GM12878 (cell line): ENCODE data around the gene OR1F1. TPM values are rescaled to one million over a fixed set of nuclear protein-coding genes. Genes with fewer than 3 reads are reported as not detected.

ENCODE experiments used
- ATAC-seq: fragments of 200-7000 bp; cut with Tn5 transposase; 3 replicates; pipeline ENCODE4 v1.9.1; 2020; ENCODE audit warnings: mild to moderate bottlenecking, moderate library complexity
- BruUV-seq: library from RNA; stranded (reverse); fragments of 400-500 nt; replicated peaks from 2 replicates; lab custom pipeline; 2021; lab: Mats Ljungman, UMichigan
- CTCF ChIA-PET: fragments of 300-600 bp; sonication (Branson Sonifier 250); formaldehyde crosslinking; extraction: SDS; loops from one replicate; lab custom pipeline; 2021; ENCODE audit warnings: inconsistent platforms; lab: Yijun Ruan, JAX
- POLR2A ChIA-PET: fragments of 350-600 bp; formaldehyde crosslinking; extraction: SDS; loops from one replicate; lab custom pipeline; 2021; ENCODE audit warnings: inconsistent platforms; lab: Charles Lee
- RAD21 ChIA-PET: fragments of 300-600 bp; sonication (Branson Sonifier 250); formaldehyde crosslinking; loops from one replicate; lab custom pipeline; 2023; ENCODE audit warnings: antibody characterized with exemption; ENCODE audit not compliant: unreplicated experiment; lab: Charles Lee
- SMC1A ChIA-PET: fragments of 300-600 bp; sonication (Branson Sonifier 250); formaldehyde crosslinking; loops from one replicate; lab custom pipeline; 2023; ENCODE audit not compliant: unreplicated experiment, uncharacterized antibody; lab: Charles Lee
- DNase-seq: peaks from one replicate; pipeline ENCODE4 v3.0.0-alpha.2; 2011; ENCODE audit warnings: low read depth, low spot score
- FAIRE-seq: peaks from 3 replicates; lab custom pipeline; 2011; peaks lifted over from hg19 to GRCh38; lab: Jason Lieb, UNC
- H2AFZ ChIP-seq: 2 replicates; pipeline ENCODE4 v1.6.0; 2011; ENCODE audit warnings: low read depth, low read length, control low read depth; ENCODE audit not compliant: control insufficient read depth
- H3K27ac ChIP-seq: 2 replicates; pipeline ENCODE4 v1.5.1; 2011; ENCODE audit warnings: control low read depth; ENCODE audit not compliant: control insufficient read depth, insufficient read depth
- H3K27me3 ChIP-seq, 2 experiments: replicated peaks in 1 of 2; 2 replicates each; pipeline versions ENCODE4 v1.6.0 to v1.6.1; 2011; ENCODE audit warnings: low read length in 1 of 2; ENCODE audit not compliant: control insufficient read depth in 2 of 2, insufficient read depth in 2 of 2
- H3K36me3 ChIP-seq, 2 experiments: 2 replicates each; pipeline ENCODE4 v1.5.1; 2011; ENCODE audit warnings: low read length in 1 of 2; ENCODE audit not compliant: control insufficient read depth in 2 of 2, insufficient read depth in 2 of 2
- H3K4me1 ChIP-seq: 2 replicates; pipeline ENCODE4 v1.6.1; 2011; ENCODE audit warnings: mild to moderate bottlenecking, low read length, moderate library complexity, mixed read lengths; ENCODE audit not compliant: control insufficient read depth, insufficient read depth
- H3K4me2 ChIP-seq: 2 replicates; pipeline ENCODE4 v1.6.0; 2011; ENCODE audit warnings: control low read depth; ENCODE audit not compliant: control insufficient read depth, insufficient read depth
- H3K4me3 ChIP-seq: fragments of 200-600 bp; sonication (generic); 2 replicates; pipeline ENCODE4 v1.5.1; 2016
- H3K79me2 ChIP-seq: 2 replicates; pipeline ENCODE4 v1.6.0; 2011; ENCODE audit warnings: low read length; ENCODE audit not compliant: control insufficient read depth, insufficient read depth
- H3K9ac ChIP-seq: 2 replicates; pipeline ENCODE4 v1.8.0; 2011; ENCODE audit warnings: low read length, control low read depth, mixed read lengths; ENCODE audit not compliant: control insufficient read depth, insufficient read depth
- H3K9me3 ChIP-seq: replicated peaks from 3 replicates; pipeline ENCODE4 v1.5.1; 2011; ENCODE audit warnings: mild to moderate bottlenecking, low read length; ENCODE audit not compliant: control insufficient read depth, insufficient read depth
- H4K20me1 ChIP-seq: 2 replicates; pipeline ENCODE4 v1.6.0; 2011; ENCODE audit not compliant: control insufficient read depth, insufficient read depth
- BRCA1 ChIP-seq: IDR thresholded peaks from 2 replicates; pipeline ENCODE4 v1.6.1; 2011; ENCODE audit warnings: low read depth, low read length, improper control_type of control experiment
- CREB1 ChIP-seq: IDR thresholded peaks from 2 replicates; pipeline ENCODE4 v1.6.1; 2012; ENCODE audit warnings: low read depth, mild to moderate bottlenecking, inconsistent platforms
- E2F8 ChIP-seq: fragments of 450-650 bp; IDR thresholded peaks from 2 replicates; pipeline ENCODE4 v1.6.1; 2018; ENCODE audit warnings: mild to moderate bottlenecking, low read depth, moderate library complexity; ENCODE audit not compliant: partially characterized antibody
- MAX ChIP-seq: IDR thresholded peaks from 2 replicates; pipeline ENCODE4 v1.6.1; 2012; ENCODE audit warnings: low read depth, low read length, improper control_type of control experiment
- MEF2B ChIP-seq: fragments of 450-650 bp; IDR thresholded peaks from 2 replicates; pipeline ENCODE4 v1.6.1; 2018; ENCODE audit warnings: mild to moderate bottlenecking, moderate library complexity; ENCODE audit not compliant: partially characterized antibody, poor library complexity, severe bottlenecking
- NRF1 ChIP-seq: conservative IDR thresholded peaks from 2 replicates; pipeline ENCODE4 v1.6.1; 2011; ENCODE audit warnings: mild to moderate bottlenecking, low read depth, low read length, improper control_type of control experiment
- RAD21 ChIP-seq: IDR thresholded peaks from 2 replicates; pipeline ENCODE4 v1.6.1; 2011; ENCODE audit warnings: mild to moderate bottlenecking, low read depth, low read length, moderate library complexity; ENCODE audit not compliant: insufficient read depth
- SIN3A ChIP-seq: IDR thresholded peaks from 2 replicates; pipeline ENCODE4 v1.6.1; 2012; ENCODE audit warnings: low read depth, low read length, improper control_type of control experiment
- WGBS: methylation state at CpG from one replicate; pipeline ENCODE4 v1.1.6; 2016; ENCODE audit warnings: low lambda C conversion rate; ENCODE audit not compliant: insufficient replicate concordance, insufficient coverage; ENCODE audit errors: missing lambda C conversion rate; 5-methylcytosine and 5-hydroxymethylcytosine counted together
- in situ Hi-C: fragments of 300-500 bp; cut with MboI; formaldehyde crosslinking; loops from 9 replicates; pipeline ENCODE4 v1.14.3; 2018; ENCODE audit warnings: mixed read lengths
- intact Hi-C: fragments of 100-400 bp; cut with micrococcal nuclease; formaldehyde crosslinking; loops from one replicate; pipeline ENCODE4 v1.14.2; 2022; ENCODE audit not compliant: unreplicated experiment
- polyA plus RNA-seq, 11 experiments: library from polyadenylated mRNA; depleted of rRNA in 4 of 11; unstranded in 6 of 11; stranded (reverse) in 5 of 11; fragments of >200 nt; fragmentation: Nextera tagmentation in 4 of 11; fragmentation: Illumina TruSeq in 1 of 11; extraction: Ambion mirVana in 4 of 11; extraction: Trizol in 1 of 11; gene quantifications; 1 replicate in 1 of 11; 2 replicates in 10 of 11; pipeline versions ENCODE4 v1.2.1 to v1.2.3, GENCODE V29; 2011 to 2016; ENCODE audit warnings: inconsistent platforms in 2 of 11, missing spikeins in 2 of 11, low read depth in 1 of 11
- total RNA-seq, 4 experiments: library from RNA; depleted of rRNA in 3 of 4; stranded (reverse); fragments of >200 nt in 3 of 4; fragmentation: Illumina TruSeq in 1 of 4; extraction: Trizol in 1 of 4; gene quantifications; 2 replicates each; pipeline versions ENCODE4 v1.2.1 to v1.2.3, GENCODE V29; 2013 to 2021

OR1F1 gene
- total and polyA plus RNA-seq, 10 of the 15 experiments (the other 5 are each of a cell fraction or from before 2014, with no cell fraction given), result 0.10 to 0.14 (median 0.12) TPM; not detected in 7

DNA sequence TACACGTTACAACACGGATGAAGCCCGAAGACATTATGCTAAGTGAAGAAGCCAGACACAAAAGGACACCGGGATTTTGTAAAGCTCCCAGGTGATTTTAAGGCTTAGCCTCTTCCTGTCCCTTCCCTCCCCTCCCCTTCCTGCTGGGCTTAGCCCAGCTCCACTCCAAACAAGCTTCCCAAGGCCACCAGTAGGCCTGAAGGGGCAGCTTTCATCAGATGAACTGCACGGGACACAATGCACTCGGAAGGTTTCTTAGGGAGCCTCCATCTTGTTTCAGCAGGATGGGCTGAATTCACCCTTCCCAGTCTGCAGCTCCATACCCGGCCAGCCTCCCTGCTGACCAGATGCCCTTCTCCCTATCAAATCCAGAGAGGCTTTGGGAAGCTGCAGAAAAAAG, 58.0 kb downstream of the OR1F1 start:
- FAIRE-seq (no peak), ATAC-seq (no peak)

More for the DNA sequence above, 58.0 kb downstream of the OR1F1 start:
- no peak overlapping the region for H3K27ac ChIP-seq
- no peak overlapping the region for H3K9ac ChIP-seq
- 62% methylated on average over 7 of the region's 7 CpGs for WGBS
- intact Hi-C loops, result no loop called here
- H3K4me1 ChIP-seq, result no peaks in the 10 kb centered on the region
- ChIA-PET RAD21 (no interaction called here), POLR2A (no interaction called here), CTCF (no interaction called here), SMC1A (no interaction called here)
- H3K9me3 ChIP-seq, result no peaks in the 10 kb centered on the region
- no peak overlapping the region for H2AFZ ChIP-seq
- H3K79me2 ChIP-seq, result no peaks in the 10 kb centered on the region
- H3K4me2 ChIP-seq, result no peak overlapping the region
- no peaks in the 10 kb centered on the region; a peak in 1 of 4 replicates for H3K27me3 ChIP-seq
- in situ Hi-C loops, result no loop called here
- TF ChIP-seq MEF2B, result no peak
- no peak for TF ChIP-seq SIN3A
- no peak for TF ChIP-seq MAX
- no peak for TF ChIP-seq CREB1
- no peak for TF ChIP-seq BRCA1
- TF ChIP-seq RAD21, result no peak
- TF ChIP-seq E2F8, result no peak
- TF ChIP-seq NRF1, result no peak
- no peaks in the 10 kb centered on the region for H4K20me1 ChIP-seq
- no peak overlapping the region for H3K4me3 ChIP-seq
- BruUV-seq, result no TSS peak
- no peak for DNase-seq
- H3K36me3 ChIP-seq, result no peaks in the 10 kb centered on the region
